Neural cell (in vitro differentiated cells): ENCODE measurements around the gene DUSP7. TPM values are rescaled to one million over a fixed set of nuclear protein-coding genes. Genes with fewer than 3 reads are reported as not detected.

Source experiments
- H2AFZ ChIP-seq: fragments of 200-600, 300-800 bp; sonication (generic), shearing (Covaris generic); 2 replicates; pipeline ENCODE4 v1.6.0; 2014; ENCODE audit warnings: low read depth, mild to moderate bottlenecking, antibody characterized with exemption, low read length, moderate library complexity
- H3F3A ChIP-seq: fragments of 200-600 bp; shearing (Covaris generic); 2 replicates; pipeline ENCODE4 v1.6.1; 2016; ENCODE audit warnings: mild to moderate bottlenecking, moderate library complexity, mixed read lengths, antibody characterized with exemption, low read length; ENCODE audit not compliant: insufficient read depth, poor library complexity, severe bottlenecking
- H3K27ac ChIP-seq: fragments of 200-600, 300-800 bp; sonication (generic), shearing (Covaris generic); 2 replicates; pipeline ENCODE4 v1.5.1; 2014; ENCODE audit warnings: mild to moderate bottlenecking, low read length, moderate library complexity
- H3K27me3 ChIP-seq: fragments of 300-800, 200-600 bp; sonication (generic), shearing (Covaris generic); 2 replicates; pipeline ENCODE4 v1.6.0; 2014; ENCODE audit warnings: mild to moderate bottlenecking, low read depth, low read length, moderate library complexity; ENCODE audit not compliant: insufficient read depth
- H3K36me3 ChIP-seq: fragments of 300-800, 200-600 bp; sonication (generic), shearing (Covaris generic); 2 replicates; pipeline ENCODE4 v1.5.1; 2014; ENCODE audit warnings: mild to moderate bottlenecking, antibody characterized with exemption, low read length, moderate library complexity; ENCODE audit not compliant: insufficient read depth
- H3K4me2 ChIP-seq: fragments of 300-800, 200-600 bp; sonication (generic), shearing (Covaris generic); 2 replicates; pipeline ENCODE4 v1.6.0; 2014; ENCODE audit warnings: mild to moderate bottlenecking, low read length
- H3K4me3 ChIP-seq: fragments of 300-800, 200-600 bp; sonication (generic), shearing (Covaris generic); 2 replicates; pipeline ENCODE4 v1.5.1; 2014; ENCODE audit warnings: mild to moderate bottlenecking, low read length, moderate library complexity
- H3K79me2 ChIP-seq: fragments of 200-600 bp; shearing (Covaris generic); replicated peaks from 2 replicates; pipeline ENCODE4 v1.6.0; 2014; ENCODE audit warnings: mild to moderate bottlenecking, low read length, moderate library complexity; ENCODE audit not compliant: insufficient read depth
- H3K9ac ChIP-seq: fragments of 300-800, 200-600 bp; sonication (generic), shearing (Covaris generic); 2 replicates; pipeline ENCODE4 v1.6.1; 2016; ENCODE audit warnings: mild to moderate bottlenecking, low read length, mixed read lengths
- H3K9me2 ChIP-seq: fragments of 200-600 bp; shearing (Covaris generic); 2 replicates; pipeline ENCODE4 v1.6.1; 2016; ENCODE audit warnings: mild to moderate bottlenecking, low read length, mixed read lengths; ENCODE audit not compliant: insufficient read depth
- H3K9me3 ChIP-seq: fragments of 200-600, 300-800 bp; sonication (generic), shearing (Covaris generic); 2 replicates; pipeline ENCODE4 v1.6.1; 2016; ENCODE audit warnings: mild to moderate bottlenecking, mixed run types, low read length, moderate library complexity, mixed read lengths
- H4K20me1 ChIP-seq: fragments of 200-600 bp; shearing (Covaris generic); 2 replicates; pipeline ENCODE4 v1.6.1; 2016; ENCODE audit warnings: mild to moderate bottlenecking, mixed run types; ENCODE audit not compliant: insufficient read depth
- CTCF ChIP-seq: fragments of 450-650 bp; IDR thresholded peaks from 2 replicates; pipeline ENCODE4 v1.5.1; 2014; ENCODE audit warnings: antibody characterized with exemption, mild to moderate bottlenecking, moderate library complexity; ENCODE audit not compliant: poor library complexity, severe bottlenecking
- EP300 ChIP-seq: fragments of 450-650 bp; conservative IDR thresholded peaks from 2 replicates; pipeline ENCODE4 v1.6.1; 2014; ENCODE audit warnings: antibody characterized with exemption, mild to moderate bottlenecking, moderate library complexity; ENCODE audit not compliant: poor library complexity, severe bottlenecking
- EZH2 ChIP-seq: fragments of 200-600, 300-800 bp; shearing (Covaris generic), sonication (generic); IDR thresholded peaks from 2 replicates; pipeline ENCODE4 v1.6.1; 2014; ENCODE audit warnings: antibody characterized with exemption, low read length, borderline replicate concordance, mild to moderate bottlenecking; ENCODE audit not compliant: insufficient read depth, poor library complexity, severe bottlenecking
- MXI1 ChIP-seq: fragments of 450-650 bp; conservative IDR thresholded peaks from 2 replicates; pipeline ENCODE4 v1.6.1; 2014; ENCODE audit warnings: antibody characterized with exemption, mild to moderate bottlenecking; ENCODE audit not compliant: poor library complexity, severe bottlenecking
- POLR2AphosphoS5 ChIP-seq: IDR thresholded peaks from 2 replicates; pipeline ENCODE4 v1.6.1; 2012
- RAD21 ChIP-seq: fragments of 450-650 bp; conservative IDR thresholded peaks from 2 replicates; pipeline ENCODE4 v1.6.1; 2014; ENCODE audit warnings: antibody characterized with exemption, mild to moderate bottlenecking, moderate library complexity
- REST ChIP-seq: IDR thresholded peaks from 2 replicates; pipeline ENCODE4 v1.6.1; 2012; ENCODE audit warnings: borderline replicate concordance
- SMC3 ChIP-seq: fragments of 450-650 bp; conservative IDR thresholded peaks from 2 replicates; pipeline ENCODE4 v1.6.1; 2014; ENCODE audit warnings: antibody characterized with exemption, mild to moderate bottlenecking, moderate library complexity; ENCODE audit not compliant: poor library complexity
- TAF1 ChIP-seq: IDR thresholded peaks from 2 replicates; pipeline ENCODE4 v1.6.1; 2012; ENCODE audit warnings: low read depth
- polyA plus RNA-seq: library from polyadenylated mRNA; depleted of rRNA; stranded (reverse); fragments of >200 nt; gene quantifications from 2 replicates; pipeline ENCODE4 v1.2.3, GENCODE V29; 2014

DUSP7 gene
- polyA plus RNA-seq, 1 donor from 2014 or later: 8.5 TPM

- no peaks in the 10 kb centered on the region for H3K36me3 ChIP-seq
- H3K4me2 ChIP-seq: no peak overlapping the region
- H3K27me3 ChIP-seq: no peaks in the 10 kb centered on the region
- H3K9ac ChIP-seq: no peak overlapping the region
- no peak overlapping the region for H3K4me3 ChIP-seq
- H3K79me2 ChIP-seq: no peaks in the 10 kb centered on the region
- H2AFZ ChIP-seq: no peak overlapping the region
- H3F3A ChIP-seq: no peaks in the 10 kb centered on the region
- no peaks in the 10 kb centered on the region for H3K9me3 ChIP-seq
- TF ChIP-seq REST: no peak
- no peak for TF ChIP-seq EZH2
- no peak for TF ChIP-seq RAD21
- no peak for TF ChIP-seq TAF1
- no peak for TF ChIP-seq SMC3
- no peak for TF ChIP-seq EP300
- no peak for TF ChIP-seq MXI1
- no peak for TF ChIP-seq POLR2AphosphoS5
- no peak for TF ChIP-seq CTCF
- H4K20me1 ChIP-seq: no peaks in the 10 kb centered on the region
- no peaks in the 10 kb centered on the region for H3K9me2 ChIP-seq
- H3K27ac ChIP-seq: no peak overlapping the region
Measured at GRCh38 chr3:52090131-52090932, 34.0 kb upstream of the DUSP7 start.

GRCh38 chr3:52089691-52090090 lies 33.3 kb upstream of the DUSP7 start:
- Histone ChIP-seq H3K4me2 (no peak overlapping the region), H3K9me2 (no peaks in the 10 kb centered on the region), H2AFZ (no peak overlapping the region), H3K9me3 (no peaks in the 10 kb centered on the region), H3K36me3 (no peaks in the 10 kb centered on the region), H3K9ac (no peak overlapping the region), H3K4me3 (no peak overlapping the region), H3K27me3 (no peaks in the 10 kb centered on the region), H4K20me1 (no peaks in the 10 kb centered on the region), H3K27ac (no peak overlapping the region), H3F3A (no peaks in the 10 kb centered on the region), H3K79me2 (no peaks in the 10 kb centered on the region)
- no peak for TF ChIP-seq CTCF
- no peak for TF ChIP-seq EZH2
- TF ChIP-seq MXI1: no peak
- no peak for TF ChIP-seq EP300
- TF ChIP-seq POLR2AphosphoS5: no peak
- TF ChIP-seq TAF1: no peak
- no peak for TF ChIP-seq REST
- TF ChIP-seq RAD21: no peak
- no peak for TF ChIP-seq SMC3
